OCI-LY7 (cell line): ENCODE results near the gene LRIG2. TPM values are rescaled to one million over a fixed set of nuclear protein-coding genes. Genes with fewer than 3 reads are reported as not detected.
A peak's percentile ranks its signal among the peaks of the same experiment; 100 is the strongest.
"Not testable (repeated sequence)": the region's sequence is repeated elsewhere in the genome, so short reads cannot be mapped to it uniquely, and the experiment has no call there.

Source experiments
- Bru-seq: library from RNA; stranded (reverse); fragments of 400-500 nt; gene quantifications from one replicate; lab custom pipeline; 2021; lab: Mats Ljungman, UMichigan
- BruChase-seq, 2 experiments: library from RNA; stranded (reverse); fragments of 400-500 nt; gene quantifications; one replicate each; lab custom pipeline; 2021; lab: Mats Ljungman, UMichigan
- BruUV-seq: library from RNA; stranded (reverse); fragments of 400-500 nt; replicated peaks from 2 replicates; lab custom pipeline; 2021; lab: Mats Ljungman, UMichigan
- CTCF ChIA-PET: fragments of 300-600 bp; sonication (Branson Sonifier 250); formaldehyde crosslinking; loops from one replicate; lab custom pipeline; 2022; ENCODE audit warnings: antibody characterized with exemption; ENCODE audit not compliant: unreplicated experiment; lab: Charles Lee
- POLR2A ChIA-PET: fragments of 300-600 bp; sonication (Branson Sonifier 250); formaldehyde crosslinking; loops from one replicate; lab custom pipeline; 2022; ENCODE audit warnings: antibody characterized with exemption; lab: Charles Lee
- DNase-seq: peaks from one replicate; pipeline ENCODE4 v3.0.0-alpha.2; 2015; ENCODE audit warnings: low spot score
- H2AFZ ChIP-seq: fragments of 200-600 bp; sonication (generic), shearing (Covaris generic); 2 replicates; pipeline ENCODE4 v1.6.1; 2014; ENCODE audit warnings: mild to moderate bottlenecking, antibody characterized with exemption, low read length, moderate library complexity
- H3K27ac ChIP-seq: fragments of 200-600 bp; sonication (generic); 2 replicates; pipeline ENCODE4 v1.5.1; 2014; ENCODE audit warnings: mixed run types, low read depth, mild to moderate bottlenecking, moderate library complexity, low read length, inconsistent platforms; ENCODE audit not compliant: poor library complexity, severe bottlenecking
- H3K36me3 ChIP-seq: fragments of 200-600 bp; sonication (generic); 2 replicates; pipeline ENCODE4 v1.6.1; 2014; ENCODE audit warnings: mild to moderate bottlenecking, antibody characterized with exemption, low read length, moderate library complexity, mixed read lengths; ENCODE audit not compliant: insufficient read depth
- H3K4me1 ChIP-seq: fragments of 200-600 bp; sonication (generic); 2 replicates; pipeline ENCODE4 v1.5.1; 2014; ENCODE audit warnings: mild to moderate bottlenecking, low read length; ENCODE audit not compliant: insufficient read depth, poor library complexity, severe bottlenecking
- H3K4me2 ChIP-seq: fragments of 200-600 bp; sonication (generic); 2 replicates; pipeline ENCODE4 v1.6.1; 2014; ENCODE audit warnings: mild to moderate bottlenecking, low read length
- H3K4me3 ChIP-seq: fragments of 200-600 bp; sonication (generic); 2 replicates; pipeline ENCODE4 v1.5.1; 2014; ENCODE audit warnings: mild to moderate bottlenecking, low read depth, low read length; ENCODE audit not compliant: poor library complexity, severe bottlenecking
- H3K79me2 ChIP-seq: fragments of 200-600 bp; sonication (generic); 2 replicates; pipeline ENCODE4 v1.6.1; 2016; ENCODE audit warnings: low read depth, mild to moderate bottlenecking, low read length, moderate library complexity, mixed read lengths; ENCODE audit not compliant: insufficient read depth
- H3K9me2 ChIP-seq: fragments of 200-600 bp; sonication (generic); 2 replicates; pipeline ENCODE4 v1.6.1; 2016; ENCODE audit warnings: mild to moderate bottlenecking, low read length, mixed read lengths; ENCODE audit not compliant: insufficient read depth
- H3K9me3 ChIP-seq: fragments of 200-600 bp; sonication (generic); 2 replicates; pipeline ENCODE4 v1.6.1; 2014; ENCODE audit warnings: mild to moderate bottlenecking, mixed run types, low read length, mixed read lengths
- H4K20me1 ChIP-seq: fragments of 200-600 bp; sonication (generic); 2 replicates; pipeline ENCODE4 v1.6.1; 2014; ENCODE audit warnings: mild to moderate bottlenecking, antibody characterized with exemption, low read length, moderate library complexity, mixed read lengths; ENCODE audit not compliant: insufficient read depth
- EZH2phosphoT487 ChIP-seq: fragments of 200-600 bp; sonication (generic); IDR thresholded peaks from 2 replicates; pipeline ENCODE4 v1.6.1; 2018; ENCODE audit warnings: low read depth, borderline replicate concordance, mild to moderate bottlenecking, mixed run types, antibody characterized with exemption, low read length, moderate library complexity, mixed read lengths
- intact Hi-C: fragments of 100-400 bp; cut with micrococcal nuclease; formaldehyde crosslinking; loops from one replicate; pipeline ENCODE4 v1.10.0; 2022; ENCODE audit not compliant: unreplicated experiment
- long read RNA-seq: library from polyadenylated mRNA; stranded (forward); transcript quantifications from one replicate; pipeline ENCODE4 v2.0.0, GENCODE V29; 2022
- total RNA-seq, 2 experiments: library from RNA; depleted of rRNA in 1 of 2; stranded (reverse); fragments of >200 nt in 1 of 2; shearing (Covaris generic) in 1 of 2; gene quantifications; 2 replicates each; pipeline ENCODE4 v1.2.3, GENCODE V29; 2014 to 2022
- TF ChIP-seq, protein P1 (sequence below): fragments of 200-600 bp; sonication (generic); conservative IDR thresholded peaks from 2 replicates; pipeline ENCODE4 v1.5.1; 2014; ENCODE audit warnings: mild to moderate bottlenecking, antibody characterized with exemption, low read length, moderate library complexity, mixed read lengths

The LRIG2 gene, protein sequence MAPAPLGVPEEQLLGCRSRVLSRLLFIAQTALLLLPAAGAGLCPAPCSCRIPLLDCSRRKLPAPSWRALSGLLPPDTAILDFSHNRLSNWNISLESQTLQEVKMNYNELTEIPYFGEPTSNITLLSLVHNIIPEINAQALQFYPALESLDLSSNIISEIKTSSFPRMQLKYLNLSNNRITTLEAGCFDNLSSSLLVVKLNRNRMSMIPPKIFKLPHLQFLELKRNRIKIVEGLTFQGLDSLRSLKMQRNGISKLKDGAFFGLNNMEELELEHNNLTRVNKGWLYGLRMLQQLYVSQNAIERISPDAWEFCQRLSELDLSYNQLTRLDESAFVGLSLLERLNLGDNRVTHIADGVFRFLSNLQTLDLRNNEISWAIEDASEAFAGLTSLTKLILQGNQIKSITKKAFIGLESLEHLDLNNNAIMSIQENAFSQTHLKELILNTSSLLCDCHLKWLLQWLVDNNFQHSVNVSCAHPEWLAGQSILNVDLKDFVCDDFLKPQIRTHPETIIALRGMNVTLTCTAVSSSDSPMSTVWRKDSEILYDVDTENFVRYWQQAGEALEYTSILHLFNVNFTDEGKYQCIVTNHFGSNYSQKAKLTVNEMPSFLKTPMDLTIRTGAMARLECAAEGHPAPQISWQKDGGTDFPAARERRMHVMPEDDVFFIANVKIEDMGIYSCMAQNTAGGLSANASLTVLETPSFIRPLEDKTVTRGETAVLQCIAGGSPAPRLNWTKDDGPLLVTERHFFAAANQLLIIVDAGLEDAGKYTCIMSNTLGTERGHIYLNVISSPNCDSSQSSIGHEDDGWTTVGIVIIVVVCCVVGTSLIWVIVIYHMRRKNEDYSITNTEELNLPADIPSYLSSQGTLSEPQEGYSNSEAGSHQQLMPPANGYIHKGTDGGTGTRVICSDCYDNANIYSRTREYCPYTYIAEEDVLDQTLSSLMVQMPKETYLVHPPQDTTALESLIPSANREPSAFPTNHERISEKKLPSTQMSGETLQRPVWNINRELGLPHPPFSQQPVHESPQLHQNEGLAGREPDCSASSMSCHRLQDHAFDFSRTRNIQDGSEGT
- total RNA-seq (2014; rRNA removed; shearing (Covaris generic)) (11.6 and 11.9 TPM in 2 replicates), total RNA-seq (2022) (16.7 and 22.3 TPM in 2 replicates), Bru-seq, nascent RNA (percentile 78 among the genes with signal in this experiment), BruChase-seq, experiment 1, labeled RNA remaining after a 6-hour chase (percentile 80 among the genes with signal in this experiment), BruChase-seq, experiment 2, labeled RNA remaining after a 2-hour chase (percentile 80 among the genes with signal in this experiment)
- long read RNA-seq, full-length matches to known transcripts: 12 of 29 reads
- long read RNA-seq, partial matches to known transcripts: 4 of 29 reads
- long read RNA-seq, other reads (novel, unspliced or antisense): 13 of 29 reads

GRCh38 chr1:113072757-113073478, at the start of gene LRIG2:
TSS of gene LRIG2 (plus strand) at chr1:113073198. CDS start at chr1:113073407, 209 bp downstream.
- ChIA-PET POLR2A (interaction anchor here (0.8 to 2.1 kb wide), 12 partner anchors 10 to 193 kb away, joined by 3 to 11 read pairs (median 4); partner anchors contain the start of gene SLC16A1), CTCF (interaction anchor here (0.5 to 1.9 kb wide), 10 partner anchors 14 to 1335 kb away, joined by 3 to 12 read pairs (median 4); no protein-coding TSS in a partner anchor)
- no peaks in the 10 kb centered on the region for H3K9me2 ChIP-seq
- intact Hi-C loops: loop anchor here (2.0 kb wide), 4 partner anchors 118 to 606 kb away; partner anchors contain the start of gene PPM1J
- peak within 1 kb of the TSS; percentile 83 for H3K4me2 ChIP-seq
- peaks cover 27% of the 10 kb centered on the region for H3K4me1 ChIP-seq
- no TSS peak for BruUV-seq
- H3K79me2 ChIP-seq: peaks cover 41% of the 10 kb centered on the region
- peaks cover 18% of the 10 kb centered on the region for H3K36me3 ChIP-seq
- no peaks in the 10 kb centered on the region for H3K9me3 ChIP-seq
- no peak for TF ChIP-seq EZH2phosphoT487
- TF ChIP-seq, protein P1, sequence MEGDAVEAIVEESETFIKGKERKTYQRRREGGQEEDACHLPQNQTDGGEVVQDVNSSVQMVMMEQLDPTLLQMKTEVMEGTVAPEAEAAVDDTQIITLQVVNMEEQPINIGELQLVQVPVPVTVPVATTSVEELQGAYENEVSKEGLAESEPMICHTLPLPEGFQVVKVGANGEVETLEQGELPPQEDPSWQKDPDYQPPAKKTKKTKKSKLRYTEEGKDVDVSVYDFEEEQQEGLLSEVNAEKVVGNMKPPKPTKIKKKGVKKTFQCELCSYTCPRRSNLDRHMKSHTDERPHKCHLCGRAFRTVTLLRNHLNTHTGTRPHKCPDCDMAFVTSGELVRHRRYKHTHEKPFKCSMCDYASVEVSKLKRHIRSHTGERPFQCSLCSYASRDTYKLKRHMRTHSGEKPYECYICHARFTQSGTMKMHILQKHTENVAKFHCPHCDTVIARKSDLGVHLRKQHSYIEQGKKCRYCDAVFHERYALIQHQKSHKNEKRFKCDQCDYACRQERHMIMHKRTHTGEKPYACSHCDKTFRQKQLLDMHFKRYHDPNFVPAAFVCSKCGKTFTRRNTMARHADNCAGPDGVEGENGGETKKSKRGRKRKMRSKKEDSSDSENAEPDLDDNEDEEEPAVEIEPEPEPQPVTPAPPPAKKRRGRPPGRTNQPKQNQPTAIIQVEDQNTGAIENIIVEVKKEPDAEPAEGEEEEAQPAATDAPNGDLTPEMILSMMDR: peak; percentile 97; the same call in 1 of the 2 replicates
- H3K27ac ChIP-seq: peak within 1 kb of the TSS; percentile 74
- peak within 1 kb of the TSS; percentile 87 for H3K4me3 ChIP-seq
- DNase-seq: peak; percentile 97
- H4K20me1 ChIP-seq: peaks cover 16% of the 10 kb centered on the region
- peak within 1 kb of the TSS; percentile 95 for H2AFZ ChIP-seq

- H3K4me1 ChIP-seq, H3K79me2 ChIP-seq, DNase-seq, H4K20me1 ChIP-seq, H3K4me2 ChIP-seq, H3K27ac ChIP-seq, H2AFZ ChIP-seq, CTCF ChIA-PET, H3K36me3 ChIP-seq, H3K9me2 ChIP-seq, H3K4me3 ChIP-seq, BruUV-seq, intact Hi-C loops, H3K9me3 ChIP-seq: not testable (repeated sequence)
- POLR2A ChIA-PET: interaction anchor here (0.7 kb wide), 2 partner anchors 881 to 1566 kb away, joined by 3 read pairs; no protein-coding TSS in a partner anchor
Measured at GRCh38 chr1:113023316-113023715, 49.7 kb upstream of the LRIG2 start.
